Epithelial cell of proximal tubule (primary cell): ENCODE measurements around the gene FAM83G. TPM values are rescaled to one million over a fixed set of nuclear protein-coding genes. Genes with fewer than 3 reads are reported as not detected.

ENCODE experiments used
- DNase-seq: peaks from one replicate; pipeline ENCODE4 v3.0.0-alpha.2; 2011; ENCODE audit warnings: low read depth
- H3K4me3 ChIP-seq: 2 replicates; pipeline ENCODE4 v1.5.1; 2011; ENCODE audit warnings: low read depth, mild to moderate bottlenecking, low read length
- CTCF ChIP-seq: conservative IDR thresholded peaks from 2 replicates; pipeline ENCODE4 v1.5.1; 2012; ENCODE audit warnings: low read depth, mild to moderate bottlenecking, low read length
- total RNA-seq: library from RNA; depleted of rRNA; stranded (reverse); fragments of >200 nt; gene quantifications from 2 replicates; pipeline ENCODE4 v1.2.3, GENCODE V29; 2015

Gene FAM83G
- total RNA-seq, 1 donor from 2014 or later = 19.3 TPM

GRCh38 chr17:18965530-18966236, 38.9 kb downstream of the FAM83G start:
- DNase-seq = no peak
- TF ChIP-seq CTCF = no peak

GRCh38 chr17:18964550-18964949, 40.0 kb downstream of the FAM83G start:
- DNase-seq = no peak
- no peak for TF ChIP-seq CTCF
- no peak overlapping the region for H3K4me3 ChIP-seq

More at GRCh38 chr17:18965530-18966236, 38.9 kb downstream of the FAM83G start:
- H3K4me3 ChIP-seq = no peak overlapping the region

- DNase-seq = no peak
- H3K4me3 ChIP-seq = no peak overlapping the region
- no peak for TF ChIP-seq CTCF
These were observed 40.6 kb downstream of the FAM83G start for GRCh38 chr17:18964018-18964351.

- DNase-seq = no peak
- no peak for TF ChIP-seq CTCF
- H3K4me3 ChIP-seq = no peak overlapping the region
These were observed 41.2 kb downstream of the FAM83G start for GRCh38 chr17:18963126-18964017.

- no peak for TF ChIP-seq CTCF
- no peak for DNase-seq
- H3K4me3 ChIP-seq = no peak overlapping the region
These were observed 42.1 kb downstream of the FAM83G start for GRCh38 chr17:18962494-18962815.

GRCh38 chr17:18961634-18962493, 42.7 kb downstream of the FAM83G start:
- H3K4me3 ChIP-seq = no peak overlapping the region
- no peak for DNase-seq
- TF ChIP-seq CTCF = no peak
